Measurements from ENCODE around the gene IDI2.
"Not testable (repeated sequence)": the region's sequence is repeated elsewhere in the genome, so short reads cannot be mapped to it uniquely, and the experiment has no call there.

IDI2 gene

GRCh38 chr10:1045415-1045814 lies 19.8 kb upstream of the IDI2 start:
- DNase-seq = no peak

- no peak for DNase-seq
Measured at GRCh38 chr10:1044964-1045363, 19.3 kb upstream of the IDI2 start.

DNA sequence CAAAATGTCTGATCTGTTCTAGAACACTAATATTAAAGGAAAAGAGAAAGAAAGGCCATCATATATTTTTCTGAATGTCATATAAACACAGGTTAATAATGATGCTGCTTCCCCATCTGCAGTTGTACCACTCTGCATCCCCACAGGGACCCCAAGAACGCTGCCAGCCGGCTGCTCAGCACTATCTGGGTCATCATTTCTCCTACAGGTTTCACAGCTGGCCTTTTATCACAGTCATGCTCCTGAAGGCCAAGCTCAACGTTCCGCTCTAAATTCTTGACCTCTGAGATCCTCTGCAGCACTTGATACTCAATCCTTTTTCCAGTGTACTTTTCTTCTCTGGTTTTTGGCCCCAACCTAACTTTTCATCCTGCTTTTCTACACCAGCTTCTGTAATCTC lies 18.5 kb upstream of the IDI2 start:
- no peak for DNase-seq

GRCh38 chr10:1043532-1043995 lies 17.9 kb upstream of the IDI2 start:
- peak; percentile 43 for DNase-seq

DNA sequence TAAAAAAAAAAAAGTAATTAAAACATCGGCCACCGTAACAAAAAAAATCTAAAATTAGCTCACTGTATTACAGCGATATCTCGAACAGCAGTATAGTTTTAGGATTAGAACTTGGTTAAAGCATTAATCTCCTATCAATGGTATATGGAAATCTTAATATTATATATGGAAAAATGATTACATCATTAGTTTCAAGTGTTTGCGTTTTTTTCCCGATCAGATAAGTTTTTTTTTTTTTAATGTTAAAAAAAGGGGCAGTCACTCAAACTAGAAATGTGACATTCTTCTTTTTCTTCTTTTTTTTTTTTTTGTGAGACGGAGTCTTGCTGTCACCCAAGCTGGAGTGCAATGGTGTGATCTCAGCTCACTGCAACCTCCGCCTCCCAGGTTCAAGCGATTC lies 15.9 kb upstream of the IDI2 start:
- no peak for DNase-seq

DNA sequence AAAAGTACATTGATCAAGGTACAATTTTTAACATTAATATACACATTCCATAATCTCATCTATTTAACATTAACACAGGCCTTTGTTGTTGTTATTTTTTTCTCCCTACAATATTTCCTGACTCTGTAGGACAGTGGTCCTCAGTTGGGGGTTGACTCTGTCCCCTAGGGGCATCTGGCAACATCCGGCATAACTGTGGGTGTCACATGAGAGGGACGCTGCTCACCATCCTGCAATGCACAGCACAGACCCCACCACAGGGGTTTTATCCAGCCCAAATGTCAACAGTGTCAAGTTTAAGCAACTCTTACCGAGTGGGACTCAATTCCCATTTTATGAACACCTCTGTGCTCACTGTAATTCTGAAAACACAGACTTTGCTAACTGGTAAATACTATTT lies 14.5 kb upstream of the IDI2 start:
- no peak for DNase-seq

DNA sequence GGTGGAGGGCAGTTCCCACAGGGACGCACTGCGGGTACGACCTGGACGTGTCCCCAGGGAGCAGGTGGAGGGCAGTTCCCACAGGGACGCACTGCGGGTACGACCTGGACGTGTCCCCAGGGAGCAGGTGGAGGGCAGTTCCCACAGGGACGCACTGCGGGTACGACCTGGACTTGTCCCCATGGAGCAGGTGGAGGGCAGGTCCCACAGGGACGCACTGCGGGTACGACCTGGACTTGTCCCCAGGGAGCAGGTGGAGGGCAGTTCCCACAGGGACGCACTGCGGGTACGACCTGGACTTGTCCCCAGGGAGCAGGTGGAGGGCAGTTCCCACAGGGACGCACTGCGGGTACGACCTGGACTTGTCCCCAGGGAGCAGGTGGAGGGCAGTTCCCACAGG lies 13.1 kb upstream of the IDI2 start:
- not testable (repeated sequence) for DNase-seq

DNA sequence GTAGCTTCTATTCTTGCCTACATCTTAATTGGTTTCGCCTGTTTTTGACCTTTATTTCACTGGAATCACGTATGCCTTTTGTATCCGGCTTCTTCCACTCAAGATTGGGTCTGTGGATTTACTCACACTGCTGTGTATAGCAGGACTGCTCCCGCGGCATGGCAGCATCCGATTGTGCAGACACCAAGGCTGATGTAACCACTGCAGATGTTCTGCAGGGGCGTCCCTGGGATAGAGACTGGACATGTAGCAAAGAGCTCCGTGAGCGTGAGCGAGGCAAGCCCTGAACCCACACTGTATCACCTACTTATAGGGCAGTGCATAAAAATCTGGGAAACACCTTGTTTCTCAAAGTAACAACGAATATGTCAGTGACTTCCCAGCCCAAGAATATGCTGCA lies 11.4 kb upstream of the IDI2 start:
- DNase-seq = peak; percentile 42

DNA sequence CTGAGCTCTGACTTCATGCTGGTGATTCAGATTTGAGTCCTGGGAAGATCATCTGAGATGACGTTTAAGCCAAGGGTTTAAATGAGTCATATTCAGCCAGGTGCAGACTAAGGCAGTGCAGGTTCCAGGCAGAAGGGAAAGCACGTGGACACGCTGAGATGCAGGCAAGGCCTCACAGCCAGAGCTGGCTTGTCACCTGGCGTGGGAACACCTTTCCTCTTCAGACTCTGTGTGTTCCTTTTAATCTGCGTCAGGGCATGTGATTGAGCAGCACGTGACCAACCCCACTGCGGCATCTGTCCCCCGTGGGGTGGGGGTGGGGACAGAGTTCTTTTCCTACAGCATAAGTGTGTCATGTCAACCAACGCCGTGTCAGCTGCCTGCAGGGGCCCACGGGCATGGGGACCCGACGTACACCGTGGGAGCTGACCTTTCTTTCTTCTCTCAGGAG lies 10.7 kb upstream of the IDI2 start:
- DNase-seq = no peak

- DNase-seq = peak; percentile 60
Measured at GRCh38 chr10:1035201-1035600, 9.5 kb upstream of the IDI2 start.

GRCh38 chr10:1034758-1035157 lies 9.1 kb upstream of the IDI2 start:
- peak; percentile 63 for DNase-seq

DNA sequence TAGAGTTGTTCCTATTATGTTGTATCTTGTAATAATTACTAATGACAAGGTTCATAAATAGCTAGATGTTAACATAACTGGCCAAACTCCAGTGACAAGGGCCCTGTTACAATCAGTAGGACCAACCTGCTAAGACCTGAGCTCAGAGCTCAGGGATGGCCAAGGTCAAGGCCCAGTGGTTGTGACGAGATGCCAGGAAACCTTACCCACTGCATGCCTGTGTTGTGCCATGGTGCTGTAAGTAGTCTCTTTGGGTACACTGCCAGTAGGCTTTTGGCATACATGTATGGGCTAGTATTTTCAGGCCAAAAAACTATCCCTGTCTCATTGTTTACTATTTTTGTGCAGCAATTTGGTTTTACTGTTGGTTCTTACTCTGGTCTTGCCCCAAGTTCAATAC lies 7.9 kb upstream of the IDI2 start:
- DNase-seq = no peak

GRCh38 chr10:1029838-1030237 lies 4.2 kb upstream of the IDI2 start:
- DNase-seq = no peak

- DNase-seq = no peak
Measured at GRCh38 chr10:1026578-1026977, 919 bp upstream of the IDI2 start.

DNA sequence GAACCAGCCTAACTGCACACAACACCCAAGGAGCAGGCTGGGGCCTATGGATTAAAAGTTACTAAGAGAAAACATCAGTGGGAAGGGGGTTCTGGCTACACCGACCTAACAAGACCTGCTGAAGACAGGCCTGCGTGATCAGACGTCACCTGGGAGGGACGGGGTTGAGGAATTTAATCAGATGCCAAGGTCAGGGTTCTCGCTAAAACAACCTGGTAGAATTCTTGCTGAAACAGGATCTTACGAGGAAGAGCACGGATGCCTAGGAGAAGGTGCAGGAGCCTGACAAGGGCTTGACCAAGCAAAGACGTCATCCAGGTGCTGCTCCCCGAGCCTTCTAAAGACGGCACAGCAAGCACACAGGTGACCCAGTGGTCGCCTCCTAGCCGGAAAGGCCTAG lies 1.6 kb downstream of the IDI2 start:
- no peak for DNase-seq

- peak; percentile 70 for DNase-seq
Measured at GRCh38 chr10:1022413-1022812, 3.2 kb downstream of the IDI2 start.

DNA sequence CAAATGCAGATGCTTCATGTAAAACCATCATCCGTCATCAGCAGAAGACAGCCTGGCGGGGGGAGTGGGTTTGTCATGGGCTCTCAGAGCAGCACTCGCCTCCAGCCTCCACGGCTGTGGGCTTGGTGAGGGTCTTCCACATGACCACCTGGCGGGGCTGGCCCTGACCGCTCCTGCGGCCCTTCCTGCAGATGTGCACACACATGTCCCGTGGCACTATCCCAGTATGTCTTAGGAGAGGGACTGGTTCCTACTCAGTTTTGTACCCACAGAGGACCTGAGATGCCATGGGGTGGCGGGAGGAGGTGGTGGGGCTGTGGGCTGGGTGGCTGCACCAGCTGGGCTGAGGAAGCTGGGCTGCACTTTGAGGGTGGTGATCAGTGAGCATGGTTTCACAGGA lies 4.7 kb downstream of the IDI2 start:
- DNase-seq = no peak

DNA sequence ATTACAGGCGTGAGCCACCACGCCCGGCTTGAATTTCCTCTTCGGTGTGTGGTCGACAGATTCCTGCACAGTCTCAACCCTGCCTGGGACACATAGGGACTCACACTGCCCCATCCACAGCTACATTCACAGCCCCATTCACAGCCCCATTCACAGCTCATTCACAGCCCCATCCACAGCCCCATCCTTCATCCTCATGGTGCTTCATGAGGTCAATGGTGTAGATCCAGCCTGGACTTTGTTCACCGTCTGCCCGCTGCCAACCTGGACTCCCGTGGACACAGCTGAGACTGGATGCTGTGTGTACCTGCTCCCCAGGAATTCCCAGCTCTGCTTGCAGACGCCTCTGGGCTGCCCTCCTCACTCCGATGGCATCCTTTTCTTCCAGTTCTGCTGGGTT lies 5.2 kb downstream of the IDI2 start:
- DNase-seq = no peak

DNA sequence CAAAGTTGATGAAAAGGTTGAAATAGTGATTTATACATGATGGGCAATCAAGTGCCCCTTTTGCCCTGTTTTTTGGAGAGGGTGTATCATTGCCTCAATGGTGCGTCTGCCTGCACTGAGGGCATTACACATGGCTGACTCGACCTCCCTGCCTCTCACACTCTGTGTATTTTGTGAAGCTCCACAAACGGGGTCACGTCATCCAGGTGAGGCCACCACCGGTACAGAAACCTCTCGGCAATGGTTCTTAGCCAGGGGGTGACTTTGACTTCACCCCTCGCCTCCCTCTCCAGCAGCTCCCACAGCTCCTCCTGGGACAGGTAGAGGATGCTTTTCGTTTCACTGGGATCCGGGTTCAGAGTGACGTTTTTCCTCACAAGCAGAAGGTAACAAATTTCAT lies 6.3 kb downstream of the IDI2 start:
- no peak for DNase-seq

DNA sequence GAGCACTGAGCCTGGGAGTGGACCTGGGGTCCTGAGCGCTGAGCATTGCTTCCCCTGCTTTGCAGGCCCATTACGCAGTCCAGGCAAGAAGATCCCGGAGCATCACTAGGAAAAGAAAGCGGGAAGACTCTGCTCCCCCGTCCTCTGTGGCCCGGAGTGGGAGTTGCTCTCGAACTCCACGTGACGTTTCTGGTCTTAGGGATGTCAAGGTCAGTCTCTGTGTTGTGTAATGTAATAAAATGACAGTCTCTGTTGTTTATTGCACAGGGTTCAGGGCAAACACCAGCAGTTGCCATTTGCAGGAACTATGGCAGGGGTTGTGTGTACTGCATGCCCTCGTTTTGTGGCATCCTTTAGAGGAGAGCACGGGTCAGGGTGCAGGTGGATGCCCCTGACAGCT lies 10.0 kb downstream of the IDI2 start:
- no peak for DNase-seq

- DNase-seq = no peak
Measured at GRCh38 chr10:1011696-1012095, 14.0 kb downstream of the IDI2 start.

GRCh38 chr10:1010703-1011102 lies 15.0 kb downstream of the IDI2 start:
- DNase-seq = no peak

GRCh38 chr10:1009947-1010346 lies 15.7 kb downstream of the IDI2 start:
- not testable (repeated sequence) for DNase-seq

DNA sequence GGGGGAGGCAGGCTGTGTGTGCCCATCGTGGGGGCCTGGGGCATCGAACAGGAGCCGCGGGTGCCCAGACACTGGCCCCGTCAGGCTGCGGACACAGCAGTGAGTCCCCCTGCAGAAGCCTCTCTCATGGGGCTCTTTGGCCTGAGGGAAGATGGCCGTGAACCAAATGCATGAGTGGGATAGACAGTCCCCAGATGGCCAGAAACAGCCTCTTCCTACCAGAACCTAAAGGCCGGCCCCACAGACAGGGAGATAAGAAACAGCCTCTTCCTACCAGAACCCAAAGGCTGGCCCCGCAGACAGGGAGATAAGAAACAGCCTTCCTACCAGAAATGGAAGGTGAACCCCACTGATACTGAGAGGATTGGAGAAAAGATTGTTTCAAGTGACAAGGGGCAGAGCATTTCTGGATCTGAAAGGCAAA lies 16.6 kb downstream of the IDI2 start:
- DNase-seq = no peak

DNA sequence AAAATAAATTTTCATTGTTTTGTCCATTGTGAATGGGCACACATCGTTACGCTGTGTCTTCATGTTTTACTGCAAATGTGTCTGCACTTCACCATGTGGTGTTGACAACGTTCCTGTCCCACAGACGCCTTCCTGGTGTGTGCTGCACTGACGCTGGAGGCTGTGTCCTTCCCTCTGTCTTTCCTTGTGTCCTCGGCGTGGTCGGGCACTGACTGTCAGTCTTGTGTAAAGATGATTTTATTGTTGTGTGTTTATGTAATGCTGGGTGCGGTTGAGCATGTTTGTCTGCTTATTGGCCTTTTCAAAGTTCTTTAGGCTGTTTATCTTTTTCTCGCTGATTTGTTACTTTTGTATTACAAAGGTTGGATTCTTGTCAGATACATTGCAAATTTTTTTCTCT lies 18.1 kb downstream of the IDI2 start:
- DNase-seq = no peak

GRCh38 chr10:1006573-1006972 lies 19.1 kb downstream of the IDI2 start:
- no peak for DNase-seq

All from midbrain (tissue), 1 donor.